AG20443 (cell line): Measurements from ENCODE around the gene ASPG.
A peak's percentile ranks its signal among the peaks of the same experiment; 100 is the strongest.

Source experiments
- DNase-seq: peaks from one replicate; pipeline ENCODE4 v3.0.0; 2012; ENCODE audit warnings: low spot score, mixed read lengths

ASPG gene

GRCh38 chr14:104136472-104137296 lies 51.2 kb downstream of the ASPG start:
- no peak for DNase-seq

GRCh38 chr14:104137297-104138097 lies 52.0 kb downstream of the ASPG start:
- DNase-seq: peak; percentile 92

DNA sequence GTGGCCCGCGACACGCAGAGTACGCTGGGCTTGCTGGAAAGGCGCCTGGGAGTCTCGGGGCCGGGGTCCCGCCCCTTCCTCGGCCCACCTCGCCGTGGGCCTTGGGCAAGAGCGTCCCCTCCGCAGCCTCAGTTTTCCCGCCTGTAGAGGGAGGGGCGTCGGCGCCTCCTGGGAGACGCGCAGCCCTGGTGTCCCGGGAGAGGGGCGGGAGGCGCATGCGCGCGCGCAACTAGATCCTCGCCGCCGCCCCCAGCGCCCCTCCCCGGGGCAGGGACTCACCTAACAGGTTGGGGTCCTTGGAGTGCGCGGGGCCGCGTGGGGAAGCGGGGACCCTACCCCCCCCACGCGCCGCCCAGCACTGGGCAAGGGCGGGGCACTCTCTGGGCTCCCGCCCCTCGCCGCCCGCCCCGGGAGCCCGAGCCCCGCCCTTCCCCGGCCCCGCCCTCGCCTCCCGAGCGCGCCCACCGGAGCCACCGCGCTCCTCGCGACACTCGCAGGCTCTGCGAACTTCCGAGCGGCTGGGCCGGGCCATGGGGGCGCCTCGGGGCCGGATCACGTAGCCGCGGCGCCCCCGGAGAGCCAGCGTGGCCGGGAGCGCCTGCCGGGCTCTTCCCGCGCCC lies 52.7 kb downstream of the ASPG start, which contains the start of gene KIF26A:
Gene KIF26A, plus strand, starts transcription at position 490 of the 620 bp plus-strand sequence. CDS start 136 bp downstream, outside the sequence.
- DNase-seq: no peak

GRCh38 chr14:104138718-104139459 lies 53.4 kb downstream of the ASPG start:
- DNase-seq: no peak

- no peak for DNase-seq
Measured at GRCh38 chr14:104139460-104140212, 54.1 kb downstream of the ASPG start.

- no peak for DNase-seq
Measured at GRCh38 chr14:104140213-104140462, 54.6 kb downstream of the ASPG start.

DNA sequence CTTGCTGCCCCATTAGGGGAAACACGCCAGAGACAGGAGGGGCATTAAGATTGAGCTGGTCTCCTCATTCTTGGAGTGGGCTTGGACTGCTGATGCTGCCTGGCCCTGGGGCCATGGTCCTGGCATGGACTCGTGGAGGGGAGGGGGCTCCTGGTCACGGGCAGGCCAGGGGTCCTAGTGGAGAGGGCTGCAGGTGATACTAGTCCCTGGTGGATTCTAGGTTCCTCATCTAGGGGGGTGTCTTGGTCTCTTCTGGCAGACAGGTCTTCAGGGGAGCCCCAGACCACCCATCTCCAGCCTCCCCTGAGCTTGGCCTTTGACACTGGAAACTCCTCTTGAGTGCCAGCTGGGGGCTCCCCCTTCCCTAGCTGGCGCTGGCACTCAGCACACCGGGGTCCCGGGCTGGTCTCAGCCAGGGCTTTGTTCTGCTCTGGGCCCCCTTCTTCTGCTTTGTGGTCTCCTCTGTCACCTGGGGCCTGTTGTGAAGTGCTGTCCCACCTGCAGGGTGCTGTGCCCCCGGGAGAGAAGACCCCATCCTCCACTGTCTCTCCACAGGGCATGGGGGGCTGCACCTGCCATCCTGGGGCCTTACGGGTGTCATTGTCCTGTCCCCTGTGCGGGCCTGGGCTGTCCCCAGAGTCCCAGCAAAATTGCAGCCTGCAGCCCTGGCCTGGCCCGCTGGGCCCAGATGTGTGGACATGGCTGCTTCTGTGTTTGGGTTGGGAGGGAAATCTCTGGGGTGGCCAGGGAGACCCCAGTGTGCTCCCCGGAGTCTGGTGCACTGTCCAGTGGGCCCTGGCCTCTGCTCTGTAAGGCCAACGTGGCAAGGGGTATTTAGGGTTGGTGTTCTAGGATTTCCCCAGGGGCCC lies 55.2 kb downstream of the ASPG start:
- no peak for DNase-seq

- DNase-seq: no peak
Measured at GRCh38 chr14:104141621-104142091, 56.2 kb downstream of the ASPG start.

DNA sequence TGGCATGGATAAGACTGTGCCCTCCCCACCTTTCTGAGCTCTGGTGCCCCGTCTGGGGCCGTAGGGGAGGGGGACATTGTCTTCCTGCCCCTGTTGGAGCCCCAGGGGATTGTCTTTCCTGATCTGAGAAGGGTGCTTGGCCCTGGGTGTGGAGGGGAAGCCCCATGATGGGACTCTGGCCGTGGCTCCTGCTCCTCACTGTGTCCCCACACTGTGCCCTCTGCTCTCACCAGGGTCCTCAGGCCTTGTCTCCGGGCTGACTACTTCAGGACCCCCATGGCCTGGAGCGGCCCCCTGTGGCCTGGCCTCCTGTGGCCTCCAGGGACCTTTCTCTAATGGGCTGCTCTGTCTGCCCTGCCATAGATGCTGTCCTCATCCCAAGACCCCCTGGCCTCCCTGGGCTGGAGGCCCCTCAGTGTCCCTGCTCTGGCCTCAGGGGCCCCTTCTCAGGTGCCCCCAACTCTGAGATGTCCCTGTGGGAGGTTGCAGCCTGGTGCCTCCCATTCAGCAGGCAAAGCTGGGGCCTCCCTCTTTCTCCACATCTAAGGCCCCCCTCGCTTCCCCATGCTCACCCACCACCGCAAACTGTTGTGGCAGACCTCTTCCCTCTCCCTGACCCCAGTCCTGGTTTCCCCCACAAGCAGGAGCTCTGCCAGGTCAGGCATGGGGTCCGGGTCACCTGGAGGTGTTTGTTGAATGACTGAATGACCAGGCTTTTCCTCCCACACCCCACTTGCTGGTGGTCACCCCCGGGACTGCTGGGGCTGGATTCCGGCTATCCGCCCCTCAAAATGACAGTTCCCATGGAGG lies 56.8 kb downstream of the ASPG start:
- no peak for DNase-seq

GRCh38 chr14:104142946-104143470 lies 57.5 kb downstream of the ASPG start:
- no peak for DNase-seq

DNA sequence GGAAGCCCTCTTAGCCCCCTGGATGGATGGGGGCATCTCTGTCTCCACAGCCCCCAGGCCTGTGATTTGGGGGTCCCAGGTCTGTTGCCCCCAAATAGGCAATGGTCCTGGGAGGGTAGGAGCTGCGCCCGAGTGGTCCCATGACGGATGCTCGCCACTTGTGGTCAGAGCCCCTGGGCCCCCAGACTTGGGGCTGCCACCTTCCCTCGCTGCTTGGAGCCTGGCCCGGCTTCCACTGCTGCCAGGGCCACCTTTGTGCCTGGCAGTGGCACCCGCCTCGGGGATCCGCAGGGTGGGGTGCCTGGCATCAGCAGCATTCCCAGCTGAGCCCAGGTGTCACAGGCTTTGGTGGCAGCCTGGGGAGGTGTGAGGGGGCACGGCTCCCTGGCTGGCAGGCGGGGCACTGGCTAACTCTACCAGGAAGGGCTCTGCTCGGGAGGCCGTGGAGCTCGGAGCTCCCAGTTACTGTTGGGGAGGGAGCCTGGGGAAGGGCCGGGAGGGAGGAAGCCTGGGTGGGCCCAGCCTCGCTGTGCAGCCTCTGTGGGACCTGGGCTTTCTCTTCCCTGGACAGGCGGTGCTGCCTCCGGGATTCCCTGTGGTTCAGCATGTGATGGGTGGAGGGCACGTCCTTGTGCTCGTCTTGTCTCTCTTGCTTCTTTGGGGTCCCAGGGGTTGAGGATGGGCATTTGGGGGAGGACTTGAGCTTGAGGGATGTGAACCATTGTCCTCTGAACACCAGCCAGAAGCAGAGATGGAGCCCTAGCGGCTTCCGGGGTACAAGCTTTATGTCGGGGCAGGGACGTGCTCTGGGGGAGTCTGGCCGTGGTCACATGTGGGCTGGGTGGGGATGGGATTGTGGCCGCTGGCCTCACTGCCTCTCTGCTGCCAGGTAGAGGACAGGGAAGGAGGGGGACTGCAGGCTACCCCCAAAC lies 58.3 kb downstream of the ASPG start:
- no peak for DNase-seq

DNA sequence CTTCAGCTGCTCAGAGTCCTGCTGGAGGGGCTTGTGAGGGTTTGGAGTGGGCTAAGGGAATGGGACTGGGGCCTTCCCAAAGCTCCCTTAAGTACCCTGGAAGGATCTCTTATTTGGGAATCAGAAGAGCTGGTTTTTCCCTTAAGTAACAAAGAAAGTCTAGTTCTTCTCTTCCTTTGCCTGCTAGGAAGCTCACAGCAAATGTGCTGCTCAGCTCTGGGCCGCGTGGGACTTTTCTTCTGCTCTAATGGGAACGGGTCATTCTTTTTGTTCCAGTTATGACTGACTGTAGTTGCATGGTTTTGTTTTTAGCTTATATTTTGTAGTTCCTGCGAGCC lies 58.9 kb downstream of the ASPG start:
- DNase-seq: no peak

GRCh38 chr14:104144911-104145825 lies 59.7 kb downstream of the ASPG start:
- no peak for DNase-seq

DNA sequence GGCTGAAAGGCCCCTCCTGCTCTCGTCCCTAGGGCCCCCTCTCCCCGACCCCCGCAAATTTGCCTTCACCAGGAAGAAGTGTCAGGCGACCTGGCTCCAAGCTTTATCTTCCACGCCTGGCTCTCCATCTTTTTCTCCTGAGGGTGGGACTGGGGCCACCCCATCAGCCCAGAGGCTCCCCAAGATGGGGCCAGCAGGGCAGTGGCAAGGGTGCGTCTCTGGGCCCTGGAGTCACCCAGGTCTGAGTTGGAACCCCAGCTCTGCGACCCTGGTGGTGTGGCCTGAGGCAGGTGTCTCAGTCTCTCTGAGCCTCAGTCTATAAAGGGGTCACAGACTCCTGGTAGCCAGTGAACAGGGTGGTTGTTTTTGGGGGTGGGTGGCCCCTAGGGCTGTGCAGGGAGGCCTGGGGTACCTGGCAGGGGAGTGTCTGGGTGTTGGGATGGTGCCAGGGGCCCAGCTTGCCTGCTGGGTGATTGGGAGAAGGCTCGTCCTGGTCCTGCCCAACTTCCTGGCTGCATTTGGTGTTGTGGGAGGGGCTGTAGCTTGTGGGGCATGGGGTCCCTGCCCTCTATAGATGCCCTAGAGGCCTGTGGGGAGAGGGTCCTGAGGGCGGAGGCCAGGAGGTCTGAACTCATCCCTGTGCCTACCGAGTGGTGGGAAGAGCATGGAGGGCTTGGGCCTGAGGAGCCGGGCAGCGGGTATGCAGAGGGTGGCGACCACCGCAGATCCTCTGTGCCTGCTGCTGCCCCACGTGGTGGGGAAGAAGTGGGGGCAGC lies 60.5 kb downstream of the ASPG start:
- DNase-seq: no peak

DNA sequence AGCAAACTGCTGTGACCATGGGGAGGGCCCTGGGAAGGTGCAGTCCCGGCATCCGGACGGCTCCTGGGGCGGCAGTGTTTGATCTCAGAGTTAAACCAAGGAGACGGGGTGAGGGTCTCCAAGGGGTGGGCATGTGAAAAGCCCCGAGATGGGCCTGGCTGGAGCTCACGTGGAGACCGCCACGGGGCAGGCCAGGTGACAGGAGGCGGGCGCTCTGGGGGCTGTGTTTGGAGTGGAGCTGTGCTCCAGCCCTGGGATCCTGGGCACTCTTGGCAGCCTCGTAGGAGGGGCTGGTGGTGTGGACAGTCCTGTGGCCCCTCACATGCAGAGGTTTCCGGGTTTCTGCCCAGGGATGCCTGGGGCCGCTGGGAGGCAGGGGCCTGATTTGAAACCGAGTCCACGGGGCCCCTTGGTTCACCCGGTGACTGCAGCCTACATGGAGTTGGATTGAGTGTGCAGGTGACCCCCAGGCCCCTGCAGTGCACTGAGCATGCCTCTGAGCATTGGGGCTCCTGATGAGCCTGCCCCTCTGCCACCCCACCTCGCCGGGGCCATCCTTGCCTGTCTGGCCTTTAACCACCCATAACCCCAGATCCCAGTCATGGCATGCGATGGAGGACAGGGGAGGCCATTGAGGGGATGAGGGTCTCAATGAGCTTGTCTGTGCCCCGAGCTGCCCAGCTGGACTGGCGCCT lies 61.3 kb downstream of the ASPG start:
- DNase-seq: no peak
